Activated CD8-positive, alpha-beta T cell treated with anti-CD3 and anti-CD28 coated beads for 36 hours (primary cell): Measurements from ENCODE around the gene SLC12A9. TPM values are rescaled to one million over a fixed set of nuclear protein-coding genes. Genes with fewer than 3 reads are reported as not detected.
A peak's percentile ranks its signal among the peaks of the same experiment; 100 is the strongest.

ENCODE experiments used
- ATAC-seq: fragments of 200-7000 bp; cut with Tn5 transposase; one replicate; pipeline ENCODE4 v1.10.0; 2021; ENCODE audit warnings: mild to moderate bottlenecking, moderate library complexity
- CTCF ChIA-PET: fragments of 350-600 bp; sonication (Branson Sonifier 250); formaldehyde crosslinking; loops from one replicate; lab custom pipeline; 2021; ENCODE audit warnings: antibody characterized with exemption; lab: Charles Lee
- POLR2A ChIA-PET: fragments of 350-600 bp; sonication (Branson Sonifier 250); formaldehyde crosslinking; loops from one replicate; lab custom pipeline; 2021; ENCODE audit warnings: antibody characterized with exemption; lab: Charles Lee
- DNase-seq: peaks from one replicate; pipeline ENCODE4 v3.0.0-alpha.2; 2020
- H3K27ac Mint-ChIP-seq: one replicate; pipeline ENCODE4 v1.8.0; 2021; ENCODE audit warnings: mild to moderate bottlenecking, mixed read lengths
- H3K27me3 Mint-ChIP-seq: one replicate; pipeline ENCODE4 v1.8.0; 2021; ENCODE audit warnings: mixed read lengths
- H3K36me3 Mint-ChIP-seq: one replicate; pipeline ENCODE4 v1.8.0; 2021; ENCODE audit warnings: low read depth, mixed read lengths
- H3K4me1 Mint-ChIP-seq: one replicate; pipeline ENCODE4 v1.8.0; 2021; ENCODE audit warnings: low read depth, mixed read lengths
- H3K4me3 Mint-ChIP-seq: one replicate; pipeline ENCODE4 v1.8.0; 2021; ENCODE audit warnings: mild to moderate bottlenecking, moderate library complexity, mixed read lengths
- H3K9me3 Mint-ChIP-seq: one replicate; pipeline ENCODE4 v1.8.0; 2021; ENCODE audit warnings: mixed read lengths
- intact Hi-C: fragments of 100-400 bp; cut with micrococcal nuclease; formaldehyde crosslinking; loops from one replicate; pipeline ENCODE4 v1.10.0; 2022
- total RNA-seq, 2 experiments: library from RNA; stranded (reverse); gene quantifications; one replicate each; pipeline ENCODE4 v1.2.3, GENCODE V29; 2021
- TF ChIP-seq, protein P1 (sequence below): fragments of 200-600 bp; IDR thresholded peaks from one replicate; pipeline ENCODE4 v1.8.0; 2022; ENCODE audit warnings: antibody characterized with exemption, mild to moderate bottlenecking

SLC12A9 gene
- total RNA-seq, 2 experiments from 2014 or later: 10.2 to 11.3 TPM

GRCh38 chr7:100882785-100883526 lies 30.4 kb downstream of the SLC12A9 start:
- Mint-ChIP-seq H3K27me3 (no peaks in the 10 kb centered on the region), H3K27ac (peak overlapping the region; percentile 8), H3K4me3 (no peak overlapping the region), H3K4me1 (peaks cover 59% of the 10 kb centered on the region), H3K9me3 (no peaks in the 10 kb centered on the region), H3K36me3 (peaks cover 88% of the 10 kb centered on the region)
- TF ChIP-seq, protein P1, sequence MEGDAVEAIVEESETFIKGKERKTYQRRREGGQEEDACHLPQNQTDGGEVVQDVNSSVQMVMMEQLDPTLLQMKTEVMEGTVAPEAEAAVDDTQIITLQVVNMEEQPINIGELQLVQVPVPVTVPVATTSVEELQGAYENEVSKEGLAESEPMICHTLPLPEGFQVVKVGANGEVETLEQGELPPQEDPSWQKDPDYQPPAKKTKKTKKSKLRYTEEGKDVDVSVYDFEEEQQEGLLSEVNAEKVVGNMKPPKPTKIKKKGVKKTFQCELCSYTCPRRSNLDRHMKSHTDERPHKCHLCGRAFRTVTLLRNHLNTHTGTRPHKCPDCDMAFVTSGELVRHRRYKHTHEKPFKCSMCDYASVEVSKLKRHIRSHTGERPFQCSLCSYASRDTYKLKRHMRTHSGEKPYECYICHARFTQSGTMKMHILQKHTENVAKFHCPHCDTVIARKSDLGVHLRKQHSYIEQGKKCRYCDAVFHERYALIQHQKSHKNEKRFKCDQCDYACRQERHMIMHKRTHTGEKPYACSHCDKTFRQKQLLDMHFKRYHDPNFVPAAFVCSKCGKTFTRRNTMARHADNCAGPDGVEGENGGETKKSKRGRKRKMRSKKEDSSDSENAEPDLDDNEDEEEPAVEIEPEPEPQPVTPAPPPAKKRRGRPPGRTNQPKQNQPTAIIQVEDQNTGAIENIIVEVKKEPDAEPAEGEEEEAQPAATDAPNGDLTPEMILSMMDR: no peak
- ATAC-seq (no peak), DNase-seq (no peak)
- POLR2A ChIA-PET: interaction anchor here (7.4 kb wide), 1 partner anchor 7 kb away, joined by 167 read pairs; the partner anchor contains the start of gene SRRT
- CTCF ChIA-PET: no interaction called here
- intact Hi-C loops: no loop called here

GRCh38 chr7:100884736-100885439 lies 32.4 kb downstream of the SLC12A9 start:
- no peaks in the 10 kb centered on the region for H3K9me3 Mint-ChIP-seq
- DNase-seq (peak; percentile 54), ATAC-seq (no peak)
- peaks cover 47% of the 10 kb centered on the region for H3K4me1 Mint-ChIP-seq
- H3K36me3 Mint-ChIP-seq: peaks cover 83% of the 10 kb centered on the region
- CTCF ChIA-PET: no interaction called here
- TF ChIP-seq, protein P1: no peak
- peak overlapping the region; percentile 43 for H3K4me3 Mint-ChIP-seq
- H3K27ac Mint-ChIP-seq: peak overlapping the region; percentile 53
- intact Hi-C loops: no loop called here
- H3K27me3 Mint-ChIP-seq: no peaks in the 10 kb centered on the region
- POLR2A ChIA-PET: interaction anchor here (7.4 kb wide), 1 partner anchor 9 kb away, joined by 167 read pairs; the partner anchor contains the start of gene SRRT

DNA sequence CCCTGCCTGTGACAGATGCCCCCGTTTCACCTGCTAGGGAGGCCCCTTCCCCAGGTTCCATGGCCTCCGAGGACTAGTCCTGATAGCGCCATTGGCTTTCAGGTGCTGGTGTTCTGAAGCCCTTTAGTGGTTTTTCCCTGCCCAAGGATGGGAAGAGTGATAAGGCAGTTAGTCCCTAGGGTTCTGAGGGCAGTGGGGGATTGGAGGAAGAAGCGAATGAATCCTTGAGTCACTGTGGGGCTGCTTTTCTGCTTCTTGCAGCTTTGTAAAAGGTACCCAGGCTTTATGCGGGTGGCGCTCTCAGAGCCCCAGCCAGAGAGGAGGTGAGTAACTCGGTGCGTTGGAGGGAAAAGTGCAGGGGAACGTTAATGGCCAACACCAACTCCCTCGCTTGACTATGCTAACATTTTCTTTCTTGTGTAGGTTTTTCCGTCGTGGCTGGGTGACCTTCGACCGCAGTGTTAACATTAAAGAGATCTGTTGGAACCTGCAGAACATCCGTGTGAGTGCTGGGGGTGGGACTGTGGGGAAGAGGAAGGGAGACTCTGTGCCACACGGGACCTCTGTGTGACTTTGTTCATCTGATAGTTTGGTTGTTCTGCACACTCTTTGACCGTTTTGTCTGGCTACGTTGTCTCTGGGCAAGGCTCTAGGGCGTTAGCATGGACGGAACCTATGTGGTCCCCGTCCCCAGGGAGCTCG lies 33.1 kb downstream of the SLC12A9 start:
- POLR2A ChIA-PET: interaction anchor here (7.4 kb wide), 1 partner anchor 10 kb away, joined by 167 read pairs; the partner anchor contains the start of gene SRRT

GRCh38 chr7:100886142-100886935 lies 33.8 kb downstream of the SLC12A9 start:
- POLR2A ChIA-PET: interaction anchor here (0.6 to 7.4 kb wide), 3 partner anchors 10 to 359 kb away, joined by 4 to 167 read pairs (median 5); partner anchors contain the start of genes FIS1 and SRRT
- H3K36me3 Mint-ChIP-seq: peaks cover 72% of the 10 kb centered on the region
- intact Hi-C loops: no loop called here

More for the DNA sequence above, 33.1 kb downstream of the SLC12A9 start:
- no peak for ATAC-seq
- TF ChIP-seq, protein P1: no peak
- Mint-ChIP-seq H3K4me1 (peaks cover 47% of the 10 kb centered on the region), H3K4me3 (no peak overlapping the region), H3K36me3 (peaks cover 77% of the 10 kb centered on the region), H3K9me3 (no peaks in the 10 kb centered on the region), H3K27me3 (no peaks in the 10 kb centered on the region), H3K27ac (peak overlapping the region; percentile 40)
- intact Hi-C loops: no loop called here
- DNase-seq: peak; percentile 31
- CTCF ChIA-PET: interaction anchor here (1.6 to 2.6 kb wide), 2 partner anchors 10 to 12 kb away, joined by 3 to 9 read pairs; partner anchors contain the start of gene SRRT

More at GRCh38 chr7:100886142-100886935, 33.8 kb downstream of the SLC12A9 start:
- H3K9me3 Mint-ChIP-seq: no peaks in the 10 kb centered on the region
- peak overlapping the region; percentile 94 for H3K27ac Mint-ChIP-seq
- ATAC-seq (no peak), DNase-seq (no peak)
- H3K4me1 Mint-ChIP-seq: peaks cover 50% of the 10 kb centered on the region
- H3K4me3 Mint-ChIP-seq: peak overlapping the region; percentile 73
- TF ChIP-seq, protein P1: no peak
- CTCF ChIA-PET: interaction anchor here (1.2 to 2.6 kb wide), 5 partner anchors 8 to 181 kb away, joined by 3 to 9 read pairs (median 7); partner anchors contain the start of genes POP7, SLC12A9 and SRRT
- H3K27me3 Mint-ChIP-seq: peaks cover 2% of the 10 kb centered on the region
